GM12878 (cell line): Measurements from ENCODE around the gene ACKR2. TPM values are rescaled to one million over a fixed set of nuclear protein-coding genes. Genes with fewer than 3 reads are reported as not detected.

ENCODE experiments used
- ATAC-seq: fragments of 200-7000 bp; cut with Tn5 transposase; 3 replicates; pipeline ENCODE4 v1.9.1; 2020; ENCODE audit warnings: mild to moderate bottlenecking, moderate library complexity
- BruUV-seq: library from RNA; stranded (reverse); fragments of 400-500 nt; replicated peaks from 2 replicates; lab custom pipeline; 2021; lab: Mats Ljungman, UMichigan
- CTCF ChIA-PET: fragments of 300-600 bp; sonication (Branson Sonifier 250); formaldehyde crosslinking; extraction: SDS; loops from one replicate; lab custom pipeline; 2021; ENCODE audit warnings: inconsistent platforms; lab: Yijun Ruan, JAX
- POLR2A ChIA-PET: fragments of 350-600 bp; formaldehyde crosslinking; extraction: SDS; loops from one replicate; lab custom pipeline; 2021; ENCODE audit warnings: inconsistent platforms; lab: Charles Lee
- RAD21 ChIA-PET: fragments of 300-600 bp; sonication (Branson Sonifier 250); formaldehyde crosslinking; loops from one replicate; lab custom pipeline; 2023; ENCODE audit warnings: antibody characterized with exemption; ENCODE audit not compliant: unreplicated experiment; lab: Charles Lee
- SMC1A ChIA-PET: fragments of 300-600 bp; sonication (Branson Sonifier 250); formaldehyde crosslinking; loops from one replicate; lab custom pipeline; 2023; ENCODE audit not compliant: unreplicated experiment, uncharacterized antibody; lab: Charles Lee
- DNase-seq: peaks from one replicate; pipeline ENCODE4 v3.0.0-alpha.2; 2011; ENCODE audit warnings: low read depth, low spot score
- FAIRE-seq: peaks from 3 replicates; lab custom pipeline; 2011; peaks lifted over from hg19 to GRCh38; lab: Jason Lieb, UNC
- H2AFZ ChIP-seq: 2 replicates; pipeline ENCODE4 v1.6.0; 2011; ENCODE audit warnings: low read depth, low read length, control low read depth; ENCODE audit not compliant: control insufficient read depth
- H3K27ac ChIP-seq: 2 replicates; pipeline ENCODE4 v1.5.1; 2011; ENCODE audit warnings: control low read depth; ENCODE audit not compliant: control insufficient read depth, insufficient read depth
- H3K27me3 ChIP-seq, 2 experiments: replicated peaks in 1 of 2; 2 replicates each; pipeline versions ENCODE4 v1.6.0 to v1.6.1; 2011; ENCODE audit warnings: low read length in 1 of 2; ENCODE audit not compliant: control insufficient read depth in 2 of 2, insufficient read depth in 2 of 2
- H3K36me3 ChIP-seq, 2 experiments: 2 replicates each; pipeline ENCODE4 v1.5.1; 2011; ENCODE audit warnings: low read length in 1 of 2; ENCODE audit not compliant: control insufficient read depth in 2 of 2, insufficient read depth in 2 of 2
- H3K4me1 ChIP-seq: 2 replicates; pipeline ENCODE4 v1.6.1; 2011; ENCODE audit warnings: mild to moderate bottlenecking, low read length, moderate library complexity, mixed read lengths; ENCODE audit not compliant: control insufficient read depth, insufficient read depth
- H3K4me2 ChIP-seq: 2 replicates; pipeline ENCODE4 v1.6.0; 2011; ENCODE audit warnings: control low read depth; ENCODE audit not compliant: control insufficient read depth, insufficient read depth
- H3K4me3 ChIP-seq: fragments of 200-600 bp; sonication (generic); 2 replicates; pipeline ENCODE4 v1.5.1; 2016
- H3K79me2 ChIP-seq: 2 replicates; pipeline ENCODE4 v1.6.0; 2011; ENCODE audit warnings: low read length; ENCODE audit not compliant: control insufficient read depth, insufficient read depth
- H3K9ac ChIP-seq: 2 replicates; pipeline ENCODE4 v1.8.0; 2011; ENCODE audit warnings: low read length, control low read depth, mixed read lengths; ENCODE audit not compliant: control insufficient read depth, insufficient read depth
- H3K9me3 ChIP-seq: replicated peaks from 3 replicates; pipeline ENCODE4 v1.5.1; 2011; ENCODE audit warnings: mild to moderate bottlenecking, low read length; ENCODE audit not compliant: control insufficient read depth, insufficient read depth
- H4K20me1 ChIP-seq: 2 replicates; pipeline ENCODE4 v1.6.0; 2011; ENCODE audit not compliant: control insufficient read depth, insufficient read depth
- BHLHE40 ChIP-seq, 2 experiments: fragments of 450-650 bp in 1 of 2; IDR thresholded peaks; 2 replicates each; pipeline ENCODE4 v1.6.1; 2011 to 2017; ENCODE audit warnings: low read depth in 2 of 2, borderline replicate concordance in 1 of 2, improper control_type of control experiment in 1 of 2, low read length in 1 of 2, mild to moderate bottlenecking in 1 of 2
- EZH2 ChIP-seq: IDR thresholded peaks from 2 replicates; pipeline ENCODE4 v1.6.1; 2012; ENCODE audit warnings: low read depth, mild to moderate bottlenecking, control low read depth, inconsistent platforms, low read length, borderline replicate concordance; ENCODE audit not compliant: control insufficient read depth
- IKZF1 ChIP-seq: fragments of 450-650 bp; conservative IDR thresholded peaks from 2 replicates; pipeline ENCODE4 v1.6.1; 2017; ENCODE audit warnings: antibody characterized with exemption, mild to moderate bottlenecking
- IKZF2 ChIP-seq, 2 experiments: fragments of 450-650 bp; IDR thresholded peaks; 2 replicates each; pipeline ENCODE4 v1.6.1; 2017; ENCODE audit warnings: mild to moderate bottlenecking in 2 of 2, moderate library complexity in 2 of 2
- LARP7 ChIP-seq: fragments of 450-650 bp; IDR thresholded peaks from 2 replicates; pipeline ENCODE4 v1.6.1; 2017; ENCODE audit warnings: mild to moderate bottlenecking
- NBN ChIP-seq: fragments of 450-650 bp; IDR thresholded peaks from 2 replicates; pipeline ENCODE4 v1.6.1; 2016
- NR2C1 ChIP-seq: fragments of 450-650 bp; IDR thresholded peaks from 2 replicates; pipeline ENCODE4 v1.6.1; 2017; ENCODE audit warnings: antibody characterized with exemption, mild to moderate bottlenecking, moderate library complexity
- NR2F1 ChIP-seq: fragments of 450-650 bp; conservative IDR thresholded peaks from 2 replicates; pipeline ENCODE4 v1.6.1; 2017; ENCODE audit warnings: mild to moderate bottlenecking
- POLR2A ChIP-seq: IDR thresholded peaks from 2 replicates; pipeline ENCODE4 v1.6.1; 2011; ENCODE audit warnings: low read depth, mild to moderate bottlenecking, low read length
- RAD21 ChIP-seq: IDR thresholded peaks from 2 replicates; pipeline ENCODE4 v1.6.1; 2011; ENCODE audit warnings: mild to moderate bottlenecking, low read depth, low read length, moderate library complexity; ENCODE audit not compliant: insufficient read depth
- RFX5 ChIP-seq: IDR thresholded peaks from 2 replicates; pipeline ENCODE4 v1.6.1; 2011; ENCODE audit warnings: low read depth, low read length, improper control_type of control experiment
- SMC3 ChIP-seq: IDR thresholded peaks from 2 replicates; pipeline ENCODE4 v1.6.1; 2011; ENCODE audit warnings: low read length, improper control_type of control experiment, borderline replicate concordance
- SP1 ChIP-seq: IDR thresholded peaks from one replicate; pipeline ENCODE4 v1.6.1; 2011; ENCODE audit warnings: low read depth, low read length
- YY1 ChIP-seq: IDR thresholded peaks from 2 replicates; pipeline ENCODE4 v1.6.1; 2011; ENCODE audit warnings: low read depth, mild to moderate bottlenecking, low read length
- ZNF207 ChIP-seq: fragments of 450-650 bp; IDR thresholded peaks from 2 replicates; pipeline ENCODE4 v1.6.1; 2014; ENCODE audit warnings: antibody characterized with exemption, mild to moderate bottlenecking, borderline replicate concordance
- ZSCAN29 ChIP-seq: fragments of 450-650 bp; IDR thresholded peaks from 2 replicates; pipeline ENCODE4 v1.6.1; 2017; ENCODE audit warnings: mild to moderate bottlenecking, moderate library complexity
- WGBS: methylation state at CpG from one replicate; pipeline ENCODE4 v1.1.6; 2016; ENCODE audit warnings: low lambda C conversion rate; ENCODE audit not compliant: insufficient replicate concordance, insufficient coverage; ENCODE audit errors: missing lambda C conversion rate; 5-methylcytosine and 5-hydroxymethylcytosine counted together
- in situ Hi-C: fragments of 300-500 bp; cut with MboI; formaldehyde crosslinking; loops from 9 replicates; pipeline ENCODE4 v1.14.3; 2018; ENCODE audit warnings: mixed read lengths
- intact Hi-C: fragments of 100-400 bp; cut with micrococcal nuclease; formaldehyde crosslinking; loops from one replicate; pipeline ENCODE4 v1.14.2; 2022; ENCODE audit not compliant: unreplicated experiment
- polyA plus RNA-seq, 11 experiments: library from polyadenylated mRNA; depleted of rRNA in 4 of 11; unstranded in 6 of 11; stranded (reverse) in 5 of 11; fragments of >200 nt; fragmentation: Nextera tagmentation in 4 of 11; fragmentation: Illumina TruSeq in 1 of 11; extraction: Ambion mirVana in 4 of 11; extraction: Trizol in 1 of 11; gene quantifications; 1 replicate in 1 of 11; 2 replicates in 10 of 11; pipeline versions ENCODE4 v1.2.1 to v1.2.3, GENCODE V29; 2011 to 2016; ENCODE audit warnings: inconsistent platforms in 2 of 11, missing spikeins in 2 of 11, low read depth in 1 of 11
- total RNA-seq, 4 experiments: library from RNA; depleted of rRNA in 3 of 4; stranded (reverse); fragments of >200 nt in 3 of 4; fragmentation: Illumina TruSeq in 1 of 4; extraction: Trizol in 1 of 4; gene quantifications; 2 replicates each; pipeline versions ENCODE4 v1.2.1 to v1.2.3, GENCODE V29; 2013 to 2021
- TF ChIP-seq, protein P1 (sequence below): fragments of 450-650 bp; IDR thresholded peaks from 2 replicates; pipeline ENCODE4 v1.6.1; 2017; ENCODE audit warnings: low read depth, mild to moderate bottlenecking, moderate library complexity
- TF ChIP-seq, protein P2 (sequence below): fragments of 450-650 bp; IDR thresholded peaks from 2 replicates; pipeline ENCODE4 v1.6.1; 2017; ENCODE audit warnings: borderline replicate concordance
- TF ChIP-seq, protein P3 (sequence below), 3 experiments: IDR thresholded peaks in 2 of 3; conservative IDR thresholded peaks in 1 of 3; 2 replicates each; pipeline ENCODE4 v1.5.1; 2011; ENCODE audit warnings: low read depth in 3 of 3, low read length in 3 of 3, mild to moderate bottlenecking in 3 of 3, control low read depth in 2 of 3, moderate library complexity in 2 of 3, inconsistent platforms in 1 of 3, mixed read lengths in 1 of 3; ENCODE audit not compliant: control insufficient read depth in 2 of 3, insufficient read depth in 1 of 3; ENCODE audit errors: extremely low read depth in 1 of 3

ACKR2 gene
- total and polyA plus RNA-seq, 10 of the 15 experiments (the other 5 are each of a cell fraction or from before 2014, with no cell fraction given) = 0.05 to 0.91 (median 0.23) TPM; not detected in 2

DNA sequence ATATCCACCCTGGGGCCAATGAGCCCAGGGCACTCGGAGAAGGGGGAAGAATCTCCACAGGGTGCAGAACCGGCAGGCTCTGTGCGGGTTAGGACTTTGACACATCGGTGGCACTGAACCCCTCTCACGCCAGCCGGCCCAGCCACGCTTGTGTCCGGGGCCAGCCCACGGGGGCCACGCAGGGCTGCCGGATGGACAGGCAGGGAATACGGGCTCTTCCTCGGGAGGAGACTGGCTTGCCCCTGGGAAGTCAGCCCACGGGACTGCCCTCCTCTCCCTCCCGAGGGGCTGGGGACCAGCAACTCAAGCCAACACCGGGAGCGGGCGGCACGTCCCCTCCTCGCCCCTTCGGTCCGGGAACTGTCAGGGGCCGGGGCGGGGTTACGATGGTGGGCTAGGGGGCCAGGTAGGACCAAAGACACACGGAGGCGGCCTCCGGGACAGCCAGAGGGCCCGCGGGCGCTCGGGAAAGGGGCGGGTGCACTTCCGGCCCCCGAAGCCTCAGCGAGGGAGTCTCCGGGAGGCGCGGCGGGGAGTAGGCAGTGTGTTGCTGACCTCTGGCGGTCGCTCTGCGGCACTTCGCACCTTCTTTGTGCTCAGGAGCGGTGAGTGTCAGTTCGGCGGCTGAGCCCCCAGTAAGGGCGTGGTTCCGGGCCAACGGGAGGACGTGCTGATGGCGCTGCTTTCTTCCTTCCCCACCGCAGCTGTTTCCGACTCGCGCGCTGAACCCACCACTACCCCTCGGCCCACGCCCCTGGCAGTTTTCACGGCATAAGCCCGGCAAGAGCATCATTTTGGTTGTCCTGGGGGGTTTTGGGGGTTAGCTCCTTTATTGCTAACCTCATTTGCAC, 71.6 kb downstream of the ACKR2 start:
- ATAC-seq (peak; percentile 100), FAIRE-seq (peak; percentile 80), DNase-seq (peak; percentile 42)
- Histone ChIP-seq H3K27ac (no peak overlapping the region), H3K4me2 (peak overlapping the region; percentile 58), H3K27me3 (no peaks in the 10 kb centered on the region), H4K20me1 (no peaks in the 10 kb centered on the region), H3K4me3 (peak overlapping the region; percentile 64), H3K9me3 (no peaks in the 10 kb centered on the region; the same call in 1 of the 3 replicates), H2AFZ (peak overlapping the region; percentile 76), H3K79me2 (no peaks in the 10 kb centered on the region), H3K4me1 (peaks cover 4% of the 10 kb centered on the region; the same call in 1 of the 2 replicates), H3K9ac (peak overlapping the region; percentile 49), H3K36me3 (no peaks in the 10 kb centered on the region)
- ChIA-PET CTCF (interaction anchor here (0.6 to 3.6 kb wide), 22 partner anchors 8 to 333 kb away, joined by 3 to 35 read pairs (median 4); no protein-coding TSS in a partner anchor), RAD21 (interaction anchor here (0.7 to 1.5 kb wide), 6 partner anchors 33 to 390 kb away, joined by 3 to 11 read pairs (median 4); no protein-coding TSS in a partner anchor), SMC1A (interaction anchor here (0.7 to 1.5 kb wide), 7 partner anchors 11 to 298 kb away, joined by 3 to 7 read pairs (median 4); no protein-coding TSS in a partner anchor), POLR2A (no interaction called here)
- intact Hi-C loops (loop anchor here (1.0 to 2.0 kb wide), 3 partner anchors 42 to 100 kb away; no protein-coding TSS in a partner anchor), in situ Hi-C loops (no loop called here)
- 8% methylated on average over 45 of the region's 61 CpGs for WGBS
- BruUV-seq = no TSS peak
- TF ChIP-seq SP1 (peak; percentile 15), LARP7 (peak; percentile 61; the same call in 1 of the 2 replicates), EZH2 (no peak), BHLHE40 (IDR thresholded peaks at IDR 0.05; ENCODE audit: borderline replicate concordance in 1 of 2, low read depth in 2 of 2, low read length in 1 of 2) (peak in 1 of 2 experiments; percentile 42; a peak in 1 of 4 replicates), NBN (no peak), ZSCAN29 (no peak), YY1 (peak; percentile 49; the same call in 1 of the 2 replicates), POLR2A (peak; percentile 60), IKZF1 (peak; percentile 66), IKZF2 (IDR thresholded peaks at IDR 0.05) (peak in 1 of 2 experiments; percentile 36; a peak in 1 of 4 replicates), RAD21 (peak; percentile 80), SMC3 (peak; percentile 88), NR2F1 (peak; percentile 27; the same call in 1 of the 2 replicates), NR2C1 (no peak), RFX5 (0 out of 2 replicates have a peak, but pooled peaks have one; percentile 43), ZNF207 (0 out of 2 replicates have a peak, but pooled peaks have one; percentile 38)
- TF ChIP-seq, protein P1, sequence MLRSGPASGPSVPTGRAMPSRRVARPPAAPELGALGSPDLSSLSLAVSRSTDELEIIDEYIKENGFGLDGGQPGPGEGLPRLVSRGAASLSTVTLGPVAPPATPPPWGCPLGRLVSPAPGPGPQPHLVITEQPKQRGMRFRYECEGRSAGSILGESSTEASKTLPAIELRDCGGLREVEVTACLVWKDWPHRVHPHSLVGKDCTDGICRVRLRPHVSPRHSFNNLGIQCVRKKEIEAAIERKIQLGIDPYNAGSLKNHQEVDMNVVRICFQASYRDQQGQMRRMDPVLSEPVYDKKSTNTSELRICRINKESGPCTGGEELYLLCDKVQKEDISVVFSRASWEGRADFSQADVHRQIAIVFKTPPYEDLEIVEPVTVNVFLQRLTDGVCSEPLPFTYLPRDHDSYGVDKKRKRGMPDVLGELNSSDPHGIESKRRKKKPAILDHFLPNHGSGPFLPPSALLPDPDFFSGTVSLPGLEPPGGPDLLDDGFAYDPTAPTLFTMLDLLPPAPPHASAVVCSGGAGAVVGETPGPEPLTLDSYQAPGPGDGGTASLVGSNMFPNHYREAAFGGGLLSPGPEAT = 0 out of 2 replicates have a peak, but pooled peaks have one; percentile 34
- TF ChIP-seq, protein P2, sequence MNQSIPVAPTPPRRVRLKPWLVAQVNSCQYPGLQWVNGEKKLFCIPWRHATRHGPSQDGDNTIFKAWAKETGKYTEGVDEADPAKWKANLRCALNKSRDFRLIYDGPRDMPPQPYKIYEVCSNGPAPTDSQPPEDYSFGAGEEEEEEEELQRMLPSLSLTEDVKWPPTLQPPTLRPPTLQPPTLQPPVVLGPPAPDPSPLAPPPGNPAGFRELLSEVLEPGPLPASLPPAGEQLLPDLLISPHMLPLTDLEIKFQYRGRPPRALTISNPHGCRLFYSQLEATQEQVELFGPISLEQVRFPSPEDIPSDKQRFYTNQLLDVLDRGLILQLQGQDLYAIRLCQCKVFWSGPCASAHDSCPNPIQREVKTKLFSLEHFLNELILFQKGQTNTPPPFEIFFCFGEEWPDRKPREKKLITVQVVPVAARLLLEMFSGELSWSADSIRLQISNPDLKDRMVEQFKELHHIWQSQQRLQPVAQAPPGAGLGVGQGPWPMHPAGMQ = no peak
- TF ChIP-seq, protein P3, sequence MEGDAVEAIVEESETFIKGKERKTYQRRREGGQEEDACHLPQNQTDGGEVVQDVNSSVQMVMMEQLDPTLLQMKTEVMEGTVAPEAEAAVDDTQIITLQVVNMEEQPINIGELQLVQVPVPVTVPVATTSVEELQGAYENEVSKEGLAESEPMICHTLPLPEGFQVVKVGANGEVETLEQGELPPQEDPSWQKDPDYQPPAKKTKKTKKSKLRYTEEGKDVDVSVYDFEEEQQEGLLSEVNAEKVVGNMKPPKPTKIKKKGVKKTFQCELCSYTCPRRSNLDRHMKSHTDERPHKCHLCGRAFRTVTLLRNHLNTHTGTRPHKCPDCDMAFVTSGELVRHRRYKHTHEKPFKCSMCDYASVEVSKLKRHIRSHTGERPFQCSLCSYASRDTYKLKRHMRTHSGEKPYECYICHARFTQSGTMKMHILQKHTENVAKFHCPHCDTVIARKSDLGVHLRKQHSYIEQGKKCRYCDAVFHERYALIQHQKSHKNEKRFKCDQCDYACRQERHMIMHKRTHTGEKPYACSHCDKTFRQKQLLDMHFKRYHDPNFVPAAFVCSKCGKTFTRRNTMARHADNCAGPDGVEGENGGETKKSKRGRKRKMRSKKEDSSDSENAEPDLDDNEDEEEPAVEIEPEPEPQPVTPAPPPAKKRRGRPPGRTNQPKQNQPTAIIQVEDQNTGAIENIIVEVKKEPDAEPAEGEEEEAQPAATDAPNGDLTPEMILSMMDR (IDR thresholded peaks at IDR 0.05 in 2 of 3, conservative IDR thresholded peaks at IDR 0.05 in 1 of 3; ENCODE audit: control insufficient read depth in 2 of 3, extremely low read depth in 1 of 3, insufficient read depth in 1 of 3, low read depth in 3 of 3, low read length in 3 of 3) = peak; percentile 79 to 98 (median 95)
